KBM-7 (cell line): ENCODE data around the gene PREX1.
"Not testable (repeated sequence)": the region's sequence is repeated elsewhere in the genome, so short reads cannot be mapped to it uniquely, and the experiment has no call there.

Experiments used
- DNase-seq: peaks from one replicate; pipeline ENCODE4 v3.0.0-alpha.2; 2015
- in situ Hi-C: fragments of 300-500 bp; cut with MboI; formaldehyde crosslinking; loops from 2 replicates; pipeline ENCODE4 v1.14.3; 2020; ENCODE audit warnings: low sequenced_read_pairs, low pct_unique_long_range_greater_than_20kb, mixed read lengths

Gene PREX1

GRCh38 chr20:48785801-48786200, 42.0 kb downstream of the PREX1 start:
- no peak for DNase-seq

DNA sequence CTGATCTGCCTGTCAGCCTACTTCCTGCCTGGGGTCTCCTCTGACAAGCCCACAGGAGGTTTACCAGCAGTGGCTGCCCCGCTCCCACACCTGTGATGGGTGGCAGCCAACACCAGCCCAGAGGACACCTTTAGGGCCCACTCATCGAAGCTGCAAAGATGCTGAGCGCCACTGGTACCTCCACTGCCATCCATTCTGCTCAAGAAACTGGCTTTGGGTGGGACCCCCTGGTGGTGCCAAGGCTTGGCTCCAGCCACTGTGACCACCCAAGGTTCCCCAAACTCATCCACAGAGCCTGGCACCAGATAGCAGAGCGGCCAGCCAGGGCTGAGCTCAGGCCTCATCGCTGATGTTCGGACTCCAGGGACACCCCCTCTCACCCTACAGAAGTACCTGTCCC, 42.5 kb downstream of the PREX1 start:
- no peak for DNase-seq
- in situ Hi-C loops, result no loop called here

More at GRCh38 chr20:48785801-48786200, 42.0 kb downstream of the PREX1 start:
- in situ Hi-C loops, result no loop called here

DNA sequence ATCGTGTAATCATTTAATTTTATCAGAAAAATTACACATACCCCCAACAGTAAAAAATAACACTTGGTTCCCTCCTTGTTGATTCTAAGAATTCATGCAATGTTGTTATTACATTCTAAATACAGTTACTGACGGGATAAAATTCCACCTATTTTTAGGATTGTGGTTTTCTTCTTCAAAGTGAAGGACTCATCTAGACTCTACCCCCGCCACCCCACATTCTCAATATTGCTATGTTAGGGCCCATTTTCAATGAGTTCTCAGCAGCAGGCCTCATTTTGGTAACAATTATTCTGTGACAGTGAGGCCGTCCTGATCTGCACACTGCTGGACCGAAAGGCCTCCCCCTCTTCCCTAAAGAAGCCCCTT, 43.5 kb downstream of the PREX1 start:
- DNase-seq, result no peak
- in situ Hi-C loops, result no loop called here

- no peak for DNase-seq
- in situ Hi-C loops, result no loop called here
Observed at GRCh38 chr20:48783533-48784272, 44.1 kb downstream of the PREX1 start.

GRCh38 chr20:48782901-48783308, 44.9 kb downstream of the PREX1 start:
- DNase-seq, result no peak
- in situ Hi-C loops, result no loop called here

DNA sequence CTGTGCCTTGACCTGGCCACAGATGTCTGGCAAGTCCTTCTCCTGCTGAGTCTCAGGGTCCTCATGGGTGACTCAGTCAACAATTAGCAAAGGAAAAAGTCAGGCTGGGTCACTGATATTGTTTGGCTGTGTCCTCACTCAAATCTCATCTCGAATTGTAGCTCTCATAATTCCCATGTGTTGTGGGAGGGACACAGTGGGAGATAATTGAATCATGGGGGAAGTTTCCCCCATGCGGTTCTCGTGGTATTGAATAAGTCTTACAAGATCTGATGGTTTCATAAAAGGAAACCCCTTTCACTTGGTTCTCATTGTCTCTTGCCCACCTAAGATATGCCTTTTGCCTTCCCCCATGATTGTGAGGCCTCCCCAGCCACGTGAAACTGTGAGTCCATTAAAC, 45.7 kb downstream of the PREX1 start:
- peak; percentile 25 for DNase-seq
- in situ Hi-C loops, result no loop called here

DNA sequence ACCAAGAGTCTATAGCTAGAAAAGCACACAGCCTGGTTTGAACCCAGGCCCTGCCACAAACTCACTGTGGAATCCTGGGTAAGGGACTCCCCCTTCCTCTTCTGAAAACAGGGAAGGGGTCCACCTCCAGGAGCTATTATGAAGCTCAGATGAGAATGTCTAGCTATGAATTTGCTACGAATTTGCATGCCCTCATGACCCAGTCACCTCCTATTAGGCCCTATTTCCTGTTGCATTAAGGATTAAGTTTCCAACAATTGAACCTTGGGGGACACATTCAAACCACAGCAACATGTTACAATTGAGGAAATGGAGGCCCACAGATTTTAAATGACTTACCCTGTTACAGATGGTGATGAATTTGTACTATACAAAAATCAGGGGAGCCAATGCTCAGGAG, 46.2 kb downstream of the PREX1 start:
- no peak for DNase-seq
- in situ Hi-C loops, result no loop called here

GRCh38 chr20:48779435-48779834, 48.4 kb downstream of the PREX1 start:
- in situ Hi-C loops, result no loop called here
- DNase-seq, result no peak

- in situ Hi-C loops, result no loop called here
- no peak for DNase-seq
Observed at GRCh38 chr20:48777821-48778220, 50.0 kb downstream of the PREX1 start.

- DNase-seq, result peak; percentile 41
- in situ Hi-C loops, result no loop called here
Observed at GRCh38 chr20:48777005-48777404, 50.8 kb downstream of the PREX1 start.

DNA sequence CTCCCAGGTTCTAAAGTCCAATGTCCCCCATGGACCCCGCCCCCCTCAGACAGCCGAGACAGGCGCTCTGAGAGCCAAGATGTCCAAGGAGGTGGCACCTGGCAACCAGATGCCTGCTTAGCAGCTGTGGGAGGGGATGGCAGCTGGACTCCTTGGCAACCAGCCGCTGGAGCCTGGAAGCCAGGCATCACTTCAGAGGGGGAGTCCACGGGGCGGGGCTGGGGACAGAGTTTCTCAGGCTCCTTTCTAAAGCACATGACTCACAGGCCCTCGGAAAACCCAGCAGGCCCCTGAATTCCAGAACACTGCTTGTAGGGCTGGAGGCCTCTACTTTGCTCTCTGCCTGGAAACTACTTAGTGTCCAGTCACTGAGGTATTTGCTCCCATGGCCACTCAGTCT, 51.5 kb downstream of the PREX1 start:
- DNase-seq, result no peak
- in situ Hi-C loops, result no loop called here

GRCh38 chr20:48775545-48775944, 52.3 kb downstream of the PREX1 start:
- DNase-seq, in situ Hi-C loops: not testable (repeated sequence)

DNA sequence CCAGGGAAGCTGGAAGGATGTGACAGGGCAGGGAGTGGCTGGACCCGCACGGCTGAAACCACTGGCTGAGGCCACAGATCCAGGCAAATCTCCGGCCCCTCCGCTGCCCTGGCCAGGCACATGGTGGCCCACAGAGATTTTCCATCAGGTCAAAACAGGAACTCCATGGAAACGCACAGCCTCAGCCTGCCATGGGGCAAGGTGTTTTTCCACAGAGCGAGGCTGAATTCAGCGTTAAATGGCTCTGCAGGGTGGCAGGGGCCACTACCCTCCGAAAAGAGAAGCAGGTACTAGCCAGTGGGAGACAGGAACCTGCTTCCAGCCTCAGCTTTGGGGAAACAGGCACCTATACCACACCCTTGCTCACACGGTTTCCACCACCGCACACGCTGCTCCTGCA, 53.1 kb downstream of the PREX1 start:
- no peak for DNase-seq
- in situ Hi-C loops, result no loop called here

- in situ Hi-C loops, result no loop called here
Observed at GRCh38 chr20:48773837-48774418, 53.9 kb downstream of the PREX1 start.

DNA sequence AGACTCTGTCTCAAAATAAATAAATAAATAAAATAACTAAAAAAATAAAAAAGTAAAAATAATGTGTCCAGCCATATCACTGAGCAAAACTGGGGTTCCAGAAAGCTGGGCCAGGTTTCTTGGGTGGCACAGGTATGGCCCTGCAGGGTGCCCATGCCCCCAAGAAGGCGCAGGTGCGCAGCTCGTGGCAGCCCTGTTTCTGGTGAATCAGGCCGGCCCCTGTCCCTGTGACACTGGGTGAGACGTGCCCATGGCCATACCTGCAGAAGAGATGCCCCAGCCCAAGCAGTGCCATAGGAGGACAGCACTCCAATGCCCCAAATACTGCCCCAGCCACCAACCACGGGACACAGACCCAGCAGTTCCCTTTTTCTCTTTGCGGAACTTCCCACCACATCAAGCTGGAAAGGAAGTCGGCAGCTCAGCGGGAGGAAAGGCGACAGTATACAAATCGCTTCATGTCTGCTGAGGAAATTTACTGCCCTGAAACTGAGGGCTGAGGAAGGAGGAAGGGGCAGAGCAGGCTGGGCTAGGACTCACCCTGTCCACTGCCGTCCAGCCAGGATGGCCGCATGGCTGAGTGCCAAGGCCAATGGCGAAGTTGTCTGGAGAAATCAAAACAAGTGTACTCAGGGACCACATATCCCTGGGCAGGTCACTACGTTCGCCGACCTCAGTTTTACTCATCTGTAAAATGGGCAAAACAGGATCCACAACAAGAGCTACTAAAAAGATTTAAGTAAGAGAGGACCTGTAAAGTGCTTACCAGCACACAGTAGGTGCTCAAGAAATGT, 55.4 kb downstream of the PREX1 start:
- peak; percentile 96 for DNase-seq
- in situ Hi-C loops, result no loop called here

More at GRCh38 chr20:48773837-48774418, 53.9 kb downstream of the PREX1 start:
- no peak for DNase-seq

- DNase-seq, result peak; percentile 91
- in situ Hi-C loops, result no loop called here
Observed at GRCh38 chr20:48771542-48771941, 56.3 kb downstream of the PREX1 start.

DNA sequence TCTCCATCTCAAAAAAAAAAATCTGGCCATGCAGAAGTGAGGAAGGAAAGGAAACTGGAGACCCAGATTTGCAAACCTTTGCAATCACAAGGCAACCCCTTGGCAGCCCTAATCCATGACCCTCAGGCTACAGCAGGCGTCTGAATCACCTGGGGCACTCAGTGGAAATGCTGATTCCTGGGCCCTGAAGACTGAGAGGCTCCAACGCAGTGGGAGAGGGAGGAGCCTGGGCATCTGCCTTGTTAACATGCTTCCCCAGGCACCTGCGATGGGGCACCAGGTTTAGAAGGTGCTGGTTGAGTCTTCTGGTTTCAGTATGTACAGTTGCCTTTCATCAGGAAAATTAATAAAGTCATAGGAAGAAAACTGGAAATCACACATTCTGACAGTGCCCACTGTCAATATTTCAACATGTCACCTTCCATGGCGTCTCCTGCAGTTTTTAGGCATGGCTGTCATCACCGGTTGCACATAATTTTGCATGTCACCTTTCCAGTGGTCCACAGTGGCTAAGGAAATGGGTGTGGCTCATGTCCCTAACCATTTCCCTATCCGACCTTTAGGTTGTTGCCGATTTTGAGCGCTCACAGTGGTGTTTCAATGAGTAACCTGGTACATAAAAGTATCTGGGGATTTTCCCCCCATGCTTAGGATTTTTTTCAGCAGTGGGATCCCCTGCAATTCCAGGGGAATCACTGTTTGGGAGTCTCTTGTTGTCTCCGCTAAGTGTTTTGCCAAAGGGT, 56.9 kb downstream of the PREX1 start:
- DNase-seq, result no peak
- in situ Hi-C loops, result no loop called here

- in situ Hi-C loops, result no loop called here
- no peak for DNase-seq
Observed at GRCh38 chr20:48769069-48769983, 58.5 kb downstream of the PREX1 start.
